Measurements from ENCODE around the gene CDK11B. TPM values are rescaled to one million over a fixed set of nuclear protein-coding genes. Genes with fewer than 3 reads are reported as not detected.

Gene CDK11B
- total and polyA plus RNA-seq, 2 experiments from 2014 or later = 22.4 to 76.7 TPM

- Histone ChIP-seq H3K27ac (ENCODE audit: low read depth) (peak overlapping the region; percentile 72; the same call in 1 of the 2 replicates), H4K20me1 (replicated peaks; ENCODE audit: insufficient read depth) (peaks cover 11% of the 10 kb centered on the region)
- ATAC-seq = no peak
Measured at GRCh38 chr1:1614954-1615255, 43.9 kb downstream of the CDK11B start.

More at GRCh38 chr1:1614954-1615255, 43.9 kb downstream of the CDK11B start:
- H3K36me3 Mint-ChIP-seq (ENCODE audit: low read depth) = peaks cover 2% of the 10 kb centered on the region; the same call in 2 of the 3 replicates
- H3K4me1 Mint-ChIP-seq = peaks cover 19% of the 10 kb centered on the region
- Histone ChIP-seq H3K4me3 (peak overlapping the region; percentile 96), H3K4me1 (ENCODE audit: insufficient read depth) (peaks cover 6% of the 10 kb centered on the region; the same call in 1 of the 2 replicates), H3K36me3 (ENCODE audit: insufficient read depth) (no peaks in the 10 kb centered on the region), H3K4me2 (peak overlapping the region; percentile 90), H2AFZ (0 out of 2 replicates have a peak overlapping the region, but pooled peaks have one; percentile 77), H3K9me2 (ENCODE audit: insufficient read depth) (no peaks in the 10 kb centered on the region), H3K79me2 (replicated peaks; ENCODE audit: insufficient read depth) (peaks cover 16% of the 10 kb centered on the region; the same call in 1 of the 2 replicates), H3K27me3 (ENCODE audit: insufficient read depth) (no peaks in the 10 kb centered on the region), H3F3A (replicated peaks; ENCODE audit: low read depth) (peaks cover 11% of the 10 kb centered on the region; the same call in 1 of the 2 replicates)
- peak overlapping the region; percentile 95 for H3K4me3 Mint-ChIP-seq
- H3K27me3 Mint-ChIP-seq (ENCODE audit: insufficient read depth, low read depth, poor library complexity) = peaks cover 14% of the 10 kb centered on the region
- TF ChIP-seq ZNF331 (CRISPR knock-in tag; IDR thresholded peaks at IDR 0.05; ENCODE audit: low read depth) (no peak), STAT1 (IDR thresholded peaks at IDR 0.05; ENCODE audit: unreplicated experiment) (no peak), ZNF462 (CRISPR knock-in tag; IDR thresholded peaks at IDR 0.05) (no peak), EZH2 (IDR thresholded peaks at IDR 0.05; ENCODE audit: low read depth, unreplicated experiment) (no peak), POLR2AphosphoS5 (IDR thresholded peaks at IDR 0.05; ENCODE audit: low read depth) (no peak), REST (IDR thresholded peaks at IDR 0.05; ENCODE audit: unreplicated experiment) (no peak), JUNB (IDR thresholded peaks at IDR 0.05; ENCODE audit: unreplicated experiment) (no peak), CTCF (conservative IDR thresholded peaks at IDR 0.05; ENCODE audit: low read depth in 2 of 2) (no peak), ZNF114 (CRISPR knock-in tag; IDR thresholded peaks at IDR 0.05) (no peak), EZH2phosphoT487 (IDR thresholded peaks at IDR 0.05; ENCODE audit: unreplicated experiment) (no peak)
- TF ChIP-seq, protein P1, sequence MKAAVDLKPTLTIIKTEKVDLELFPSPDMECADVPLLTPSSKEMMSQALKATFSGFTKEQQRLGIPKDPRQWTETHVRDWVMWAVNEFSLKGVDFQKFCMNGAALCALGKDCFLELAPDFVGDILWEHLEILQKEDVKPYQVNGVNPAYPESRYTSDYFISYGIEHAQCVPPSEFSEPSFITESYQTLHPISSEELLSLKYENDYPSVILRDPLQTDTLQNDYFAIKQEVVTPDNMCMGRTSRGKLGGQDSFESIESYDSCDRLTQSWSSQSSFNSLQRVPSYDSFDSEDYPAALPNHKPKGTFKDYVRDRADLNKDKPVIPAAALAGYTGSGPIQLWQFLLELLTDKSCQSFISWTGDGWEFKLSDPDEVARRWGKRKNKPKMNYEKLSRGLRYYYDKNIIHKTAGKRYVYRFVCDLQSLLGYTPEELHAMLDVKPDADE (IDR thresholded peaks at IDR 0.05) = no peak
- DNase-seq (ENCODE audit: low spot score) = no peak
- peak overlapping the region; percentile 91 for H3K27ac Mint-ChIP-seq
- H3K9me3 Mint-ChIP-seq = no peaks in the 10 kb centered on the region
